ENCODE data around the gene TACSTD2.
"Not testable (repeated sequence)": the region's sequence is repeated elsewhere in the genome, so short reads cannot be mapped to it uniquely, and the experiment has no call there.

TACSTD2 gene

DNA sequence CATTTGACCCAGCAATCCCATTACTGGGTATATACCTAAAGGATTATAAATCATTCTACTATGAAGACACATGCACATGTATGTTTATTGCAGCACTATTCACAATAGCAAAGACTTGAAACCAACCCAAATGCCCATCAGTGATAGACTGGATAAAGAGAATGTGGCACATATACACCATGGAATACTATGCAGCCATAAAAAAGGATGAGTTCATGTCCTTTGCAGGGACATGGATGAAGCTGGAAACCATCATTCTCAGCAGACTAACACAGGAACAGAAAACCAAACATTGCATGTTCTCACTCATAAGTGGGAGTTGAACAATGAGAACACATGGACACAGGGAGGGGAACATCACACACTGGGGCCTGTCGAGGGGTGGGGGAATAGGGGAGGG is 13.3 kb downstream of the TACSTD2 start:
- DNase-seq (ENCODE audit: low spot score), result not testable (repeated sequence)

GRCh38 chr1:58561633-58562032 is 15.4 kb downstream of the TACSTD2 start:
- DNase-seq (ENCODE audit: low spot score), result no peak

GRCh38 chr1:58555393-58555792 is 21.7 kb downstream of the TACSTD2 start:
- DNase-seq (ENCODE audit: low spot score), result no peak

GRCh38 chr1:58551186-58552140 is 25.6 kb downstream of the TACSTD2 start:
- DNase-seq (ENCODE audit: low spot score), result no peak

GRCh38 chr1:58549291-58549690 is 27.8 kb downstream of the TACSTD2 start:
- DNase-seq (ENCODE audit: low spot score), result not testable (repeated sequence)

DNA sequence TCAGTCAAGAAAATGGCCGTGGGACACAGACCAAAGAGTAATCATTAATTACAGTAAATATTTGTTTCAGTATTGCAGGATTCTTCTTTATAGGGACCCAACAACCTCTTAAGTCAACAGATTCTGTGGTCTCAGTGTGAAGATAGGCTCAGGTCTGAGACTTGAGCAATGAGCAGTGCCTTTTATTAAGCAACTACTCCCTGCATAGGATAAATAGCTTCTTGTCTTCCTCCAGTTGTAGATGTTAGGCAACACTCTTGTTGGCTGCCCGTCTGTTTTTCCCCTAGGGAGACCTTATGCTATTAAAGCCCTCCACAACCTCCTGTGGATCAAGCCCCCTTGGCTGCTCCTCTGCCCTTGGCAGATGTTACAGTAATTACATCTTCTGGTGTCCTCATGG is 28.7 kb downstream of the TACSTD2 start:
- no peak for DNase-seq (ENCODE audit: low spot score)

DNA sequence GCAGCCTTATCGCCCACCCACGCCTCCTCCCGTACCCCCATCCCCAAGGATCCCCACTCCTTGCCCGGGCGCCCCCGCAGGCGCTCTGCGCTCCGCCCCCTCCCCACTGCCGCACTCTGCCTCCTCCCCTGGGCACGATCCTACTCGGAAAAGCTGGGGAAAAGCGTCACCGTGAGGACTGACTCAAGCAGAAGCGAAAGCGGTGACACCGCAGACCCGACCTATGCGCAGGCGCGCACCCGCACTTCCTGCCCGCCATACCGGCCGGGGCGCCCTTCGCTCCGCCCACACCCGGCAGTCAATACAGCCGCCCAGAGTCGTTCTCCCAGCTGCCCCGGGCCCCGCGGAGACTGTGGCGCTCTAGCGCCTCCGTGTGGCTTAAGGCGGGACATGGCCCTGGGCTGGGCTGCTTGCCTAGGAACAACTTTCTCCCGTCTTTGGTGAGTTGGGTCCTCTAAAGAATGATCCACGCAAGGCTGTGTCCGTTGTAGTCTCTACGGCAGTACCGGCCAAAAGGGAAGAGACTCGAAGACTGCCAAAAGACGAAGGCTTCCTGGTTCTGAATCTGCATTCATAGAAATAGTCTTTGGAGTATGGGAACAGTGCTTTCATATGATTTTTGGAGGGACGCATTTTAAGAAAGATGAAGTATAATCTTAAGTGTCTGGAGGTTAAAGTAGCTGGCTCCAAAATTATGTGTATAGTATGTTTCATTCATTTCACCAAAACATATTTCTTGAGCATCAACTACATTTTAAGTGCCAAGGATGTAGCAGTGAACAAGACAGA is 30.3 kb downstream of the TACSTD2 start, which contains the start of gene OMA1:
Gene OMA1 (minus strand): TSS at position 207 of the 789 bp plus-strand sequence. CDS start 7,432 bp downstream, outside the sequence.
- DNase-seq (ENCODE audit: low spot score), result peak; percentile 98

- DNase-seq (ENCODE audit: low spot score), result peak; percentile 58
Observed at GRCh38 chr1:58545591-58546519, 31.2 kb downstream of the TACSTD2 start.

GRCh38 chr1:58543260-58543659 is 33.8 kb downstream of the TACSTD2 start:
- DNase-seq (ENCODE audit: low spot score), result no peak

DNA sequence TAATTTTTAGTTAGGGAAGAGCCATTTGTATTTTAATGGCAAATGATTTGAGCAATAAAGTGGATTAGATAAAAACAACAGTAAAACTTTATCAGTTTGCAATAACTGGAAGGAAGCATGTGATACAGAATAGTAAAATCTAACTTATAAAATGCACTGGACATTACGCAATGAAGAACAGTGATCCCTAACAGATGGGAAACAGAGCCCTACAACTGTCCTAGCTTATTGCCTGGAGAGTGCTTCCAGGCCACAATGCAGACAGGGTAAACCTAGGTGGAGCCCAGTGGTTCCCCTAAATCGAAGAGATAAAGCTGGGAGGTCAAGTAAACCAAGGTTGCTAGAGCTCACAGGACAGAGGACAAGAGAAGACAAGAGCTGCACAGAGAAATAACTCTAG is 37.5 kb downstream of the TACSTD2 start:
- DNase-seq (ENCODE audit: low spot score), result no peak

- DNase-seq (ENCODE audit: low spot score), result no peak
Observed at GRCh38 chr1:58538821-58539220, 38.2 kb downstream of the TACSTD2 start.

- not testable (repeated sequence) for DNase-seq (ENCODE audit: low spot score)
Observed at GRCh38 chr1:58531842-58532241, 45.2 kb downstream of the TACSTD2 start.

GRCh38 chr1:58529284-58529683 is 47.8 kb downstream of the TACSTD2 start:
- DNase-seq (ENCODE audit: low spot score), result no peak

GRCh38 chr1:58528518-58528917 is 48.5 kb downstream of the TACSTD2 start:
- no peak for DNase-seq (ENCODE audit: low spot score)
